ENCODE results near the gene ADAMTS4.
A peak's percentile ranks its signal among the peaks of the same experiment; 100 is the strongest.

Gene ADAMTS4

GRCh38 chr1:161140755-161141400, 58.0 kb downstream of the ADAMTS4 start:
- Histone ChIP-seq H3K23ac (ENCODE audit: low read length) (no peak overlapping the region), H3K36me3 (ENCODE audit: control insufficient read depth in 1 of 2, insufficient read depth in 2 of 2, low read length in 2 of 2) (peaks cover 0 to 2% of the 10 kb centered on the region in 2 experiments), H3K18ac (ENCODE audit: low read length) (no peak overlapping the region), H4K8ac (ENCODE audit: low read depth, low read length) (no peak overlapping the region), H3K4me3 (ENCODE audit: low read depth, low read length) (no peak overlapping the region), H2BK5ac (ENCODE audit: low read depth, low read length, poor library complexity) (no peak overlapping the region), H2AFZ (ENCODE audit: insufficient read depth, low read length, poor library complexity) (no peak overlapping the region), H3K9me3 (ENCODE audit: insufficient read depth, low read depth, low read length) (no peaks in the 10 kb centered on the region), H2AK5ac (ENCODE audit: low read length) (no peak overlapping the region), H3K14ac (ENCODE audit: low read length) (no peak overlapping the region), H3K4me1 (ENCODE audit: control insufficient read depth in 1 of 2, insufficient read depth in 2 of 2, low read length in 2 of 2) (peaks cover 10 to 16% of the 10 kb centered on the region in 2 experiments), H3K79me1 (ENCODE audit: low read length) (no peaks in the 10 kb centered on the region), H3K4me2 (ENCODE audit: low read length) (no peak overlapping the region), H2BK120ac (ENCODE audit: insufficient read depth, low read length, poor library complexity) (no peak overlapping the region), H3K27me3 (ENCODE audit: insufficient read depth, low read length) (no peaks in the 10 kb centered on the region), H4K91ac (ENCODE audit: low read depth, low read length) (no peak overlapping the region), H3K4ac (ENCODE audit: low read depth, low read length) (no peak overlapping the region), H3K79me2 (ENCODE audit: control insufficient read depth, insufficient read depth, low read length, poor library complexity) (no peaks in the 10 kb centered on the region), H2BK12ac (ENCODE audit: low read length) (peak overlapping the region; percentile 58), H3K27ac (ENCODE audit: low read depth, low read length) (no peak overlapping the region), H4K12ac (ENCODE audit: low read depth, low read length) (no peak overlapping the region), H3K9ac (ENCODE audit: low read length) (no peak overlapping the region)
- WGBS (ENCODE audit: extremely low coverage, insufficient coverage, insufficient read length): no CpG with 5 or more reads among the region's 29 CpGs
- no peak for DNase-seq

- peaks cover 12 to 16% of the 10 kb centered on the region in 2 experiments for H3K4me1 ChIP-seq (ENCODE audit: control insufficient read depth in 1 of 2, insufficient read depth in 2 of 2, low read length in 2 of 2)
- H3K79me1 ChIP-seq (ENCODE audit: low read length): no peaks in the 10 kb centered on the region
- no peak overlapping the region for H3K23ac ChIP-seq (ENCODE audit: low read length)
- H2BK12ac ChIP-seq (ENCODE audit: low read length): no peak overlapping the region
- H3K18ac ChIP-seq (ENCODE audit: low read length): no peak overlapping the region
- no peak overlapping the region for H4K8ac ChIP-seq (ENCODE audit: low read depth, low read length)
- H2BK5ac ChIP-seq (ENCODE audit: low read depth, low read length, poor library complexity): no peak overlapping the region
- H3K4me3 ChIP-seq (ENCODE audit: low read depth, low read length): no peak overlapping the region
- no peak overlapping the region for H2AK5ac ChIP-seq (ENCODE audit: low read length)
- no peak overlapping the region for H4K12ac ChIP-seq (ENCODE audit: low read depth, low read length)
- WGBS (ENCODE audit: extremely low coverage, insufficient coverage, insufficient read length): no CpG with 5 or more reads among the region's 1 CpG
- H3K9ac ChIP-seq (ENCODE audit: low read length): no peak overlapping the region
- no peak overlapping the region for H3K14ac ChIP-seq (ENCODE audit: low read length)
- DNase-seq: peak; percentile 44 to 73
- no peak overlapping the region for H4K91ac ChIP-seq (ENCODE audit: low read depth, low read length)
- H2AFZ ChIP-seq (ENCODE audit: insufficient read depth, low read length, poor library complexity): no peak overlapping the region
- no peak overlapping the region for H2BK120ac ChIP-seq (ENCODE audit: insufficient read depth, low read length, poor library complexity)
- H3K79me2 ChIP-seq (ENCODE audit: control insufficient read depth, insufficient read depth, low read length, poor library complexity): no peaks in the 10 kb centered on the region
- H3K27ac ChIP-seq (ENCODE audit: low read depth, low read length): no peak overlapping the region
- H3K4me2 ChIP-seq (ENCODE audit: low read length): no peak overlapping the region
- no peaks in the 10 kb centered on the region for H3K27me3 ChIP-seq (ENCODE audit: insufficient read depth, low read length)
- H3K9me3 ChIP-seq (ENCODE audit: insufficient read depth, low read depth, low read length): no peaks in the 10 kb centered on the region
- H3K36me3 ChIP-seq (ENCODE audit: control insufficient read depth in 1 of 2, insufficient read depth in 2 of 2, low read length in 2 of 2): peaks cover 0 to 4% of the 10 kb centered on the region in 2 experiments
- no peak overlapping the region for H3K4ac ChIP-seq (ENCODE audit: low read depth, low read length)
Measured at GRCh38 chr1:161139766-161140165, 59.1 kb downstream of the ADAMTS4 start.

GRCh38 chr1:161138431-161138830, 60.4 kb downstream of the ADAMTS4 start:
- Histone ChIP-seq H3K4me2 (ENCODE audit: low read length) (no peak overlapping the region), H3K23ac (ENCODE audit: low read length) (no peak overlapping the region), H3K79me1 (ENCODE audit: low read length) (peaks cover 4% of the 10 kb centered on the region), H4K8ac (ENCODE audit: low read depth, low read length) (no peak overlapping the region), H3K4me3 (ENCODE audit: low read depth, low read length) (no peak overlapping the region), H3K18ac (ENCODE audit: low read length) (no peak overlapping the region), H3K27me3 (ENCODE audit: insufficient read depth, low read length) (no peaks in the 10 kb centered on the region), H2BK5ac (ENCODE audit: low read depth, low read length, poor library complexity) (no peak overlapping the region), H4K91ac (ENCODE audit: low read depth, low read length) (no peak overlapping the region), H3K4me1 (ENCODE audit: control insufficient read depth in 1 of 2, insufficient read depth in 2 of 2, low read length in 2 of 2) (peaks cover 18 to 22% of the 10 kb centered on the region in 2 experiments), H3K9me3 (ENCODE audit: insufficient read depth, low read depth, low read length) (no peaks in the 10 kb centered on the region), H3K79me2 (ENCODE audit: control insufficient read depth, insufficient read depth, low read length, poor library complexity) (peaks cover under 1% of the 10 kb centered on the region), H4K12ac (ENCODE audit: low read depth, low read length) (no peak overlapping the region), H2BK120ac (ENCODE audit: insufficient read depth, low read length, poor library complexity) (no peak overlapping the region), H3K9ac (ENCODE audit: low read length) (no peak overlapping the region), H2AK5ac (ENCODE audit: low read length) (no peak overlapping the region), H3K27ac (ENCODE audit: low read depth, low read length) (no peak overlapping the region), H3K36me3 (ENCODE audit: control insufficient read depth in 1 of 2, insufficient read depth in 2 of 2, low read length in 2 of 2) (peaks cover 0 to 6% of the 10 kb centered on the region in 2 experiments), H2AFZ (ENCODE audit: insufficient read depth, low read length, poor library complexity) (no peak overlapping the region), H2BK12ac (ENCODE audit: low read length) (no peak overlapping the region), H3K14ac (ENCODE audit: low read length) (no peak overlapping the region), H3K4ac (ENCODE audit: low read depth, low read length) (no peak overlapping the region)
- no peak for DNase-seq
- no CpG with 5 or more reads among the region's 1 CpG for WGBS (ENCODE audit: extremely low coverage, insufficient coverage, insufficient read length)

GRCh38 chr1:161137881-161138280, 61.0 kb downstream of the ADAMTS4 start:
- WGBS (ENCODE audit: extremely low coverage, insufficient coverage, insufficient read length): no CpG with 5 or more reads among the region's 3 CpGs

More at GRCh38 chr1:161137881-161138280, 61.0 kb downstream of the ADAMTS4 start:
- Histone ChIP-seq H3K9me3 (ENCODE audit: insufficient read depth, low read depth, low read length) (no peaks in the 10 kb centered on the region), H2BK12ac (ENCODE audit: low read length) (no peak overlapping the region), H3K4ac (ENCODE audit: low read depth, low read length) (no peak overlapping the region), H2BK5ac (ENCODE audit: low read depth, low read length, poor library complexity) (no peak overlapping the region), H3K4me3 (ENCODE audit: low read depth, low read length) (no peak overlapping the region), H3K9ac (ENCODE audit: low read length) (no peak overlapping the region), H4K12ac (ENCODE audit: low read depth, low read length) (no peak overlapping the region), H3K27me3 (ENCODE audit: insufficient read depth, low read length) (no peaks in the 10 kb centered on the region), H2AFZ (ENCODE audit: insufficient read depth, low read length, poor library complexity) (no peak overlapping the region), H4K91ac (ENCODE audit: low read depth, low read length) (no peak overlapping the region), H3K36me3 (ENCODE audit: control insufficient read depth in 1 of 2, insufficient read depth in 2 of 2, low read length in 2 of 2) (peaks cover 0 to 6% of the 10 kb centered on the region in 2 experiments), H3K14ac (ENCODE audit: low read length) (no peak overlapping the region), H3K4me2 (ENCODE audit: low read length) (no peak overlapping the region), H3K18ac (ENCODE audit: low read length) (no peak overlapping the region), H3K27ac (ENCODE audit: low read depth, low read length) (peak overlapping the region; percentile 36), H4K8ac (ENCODE audit: low read depth, low read length) (no peak overlapping the region), H2AK5ac (ENCODE audit: low read length) (no peak overlapping the region), H2BK120ac (ENCODE audit: insufficient read depth, low read length, poor library complexity) (no peak overlapping the region), H3K79me2 (ENCODE audit: control insufficient read depth, insufficient read depth, low read length, poor library complexity) (peaks cover 4% of the 10 kb centered on the region), H3K23ac (ENCODE audit: low read length) (no peak overlapping the region), H3K79me1 (ENCODE audit: low read length) (peaks cover 9% of the 10 kb centered on the region), H3K4me1 (ENCODE audit: control insufficient read depth in 1 of 2, insufficient read depth in 2 of 2, low read length in 2 of 2) (peaks cover 18 to 23% of the 10 kb centered on the region in 2 experiments)
- peak in 1 of 2 donors; percentile 72 for DNase-seq
